Measurements from ENCODE around the gene BCCIP.

BCCIP gene

DNA sequence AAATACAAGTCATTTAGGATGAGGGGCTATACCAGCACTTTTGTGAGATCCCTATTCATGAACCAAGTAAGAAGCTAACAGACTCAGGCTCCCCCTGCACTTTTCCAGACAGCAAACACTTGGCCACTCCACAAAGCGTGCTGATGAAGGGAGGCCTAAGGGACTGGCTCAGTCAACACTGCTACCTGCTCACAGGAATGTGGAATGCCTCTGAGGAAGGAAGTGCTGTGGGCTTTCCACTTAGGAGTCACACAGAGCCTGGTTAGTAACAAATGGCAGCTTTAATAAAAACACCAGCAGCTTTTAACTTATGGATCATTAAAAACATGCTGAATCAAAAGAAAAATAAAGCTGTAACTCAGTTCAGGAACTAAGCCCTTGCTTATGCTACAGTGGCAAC lies 15.3 kb upstream of the BCCIP start:
- Histone ChIP-seq H3K36me3 (ENCODE audit: low read depth) (peaks cover 45% of the 10 kb centered on the region), H3K4me1 (ENCODE audit: insufficient read depth, poor library complexity, severe bottlenecking) (no peaks in the 10 kb centered on the region), H3K27me3 (ENCODE audit: insufficient read depth, poor library complexity, severe bottlenecking) (no peaks in the 10 kb centered on the region), H3K4me3 (ENCODE audit: severe bottlenecking) (no peak overlapping the region), H3K9me3 (ENCODE audit: severe bottlenecking) (no peaks in the 10 kb centered on the region), H3K27ac (ENCODE audit: poor library complexity, severe bottlenecking) (no peak overlapping the region)
- DNase-seq (ENCODE audit: low spot score) (no peak), ATAC-seq (ENCODE audit: low read depth) (no peak)
- TF ChIP-seq CTCF (IDR thresholded peaks at IDR 0.05; ENCODE audit: poor library complexity, severe bottlenecking): no peak

- Histone ChIP-seq H3K27me3 (ENCODE audit: insufficient read depth, poor library complexity, severe bottlenecking) (no peaks in the 10 kb centered on the region), H3K9me3 (ENCODE audit: severe bottlenecking) (no peaks in the 10 kb centered on the region), H3K36me3 (ENCODE audit: low read depth) (peaks cover 58% of the 10 kb centered on the region), H3K27ac (ENCODE audit: poor library complexity, severe bottlenecking) (no peak overlapping the region), H3K4me1 (ENCODE audit: insufficient read depth, poor library complexity, severe bottlenecking) (no peaks in the 10 kb centered on the region), H3K4me3 (ENCODE audit: severe bottlenecking) (no peak overlapping the region)
- TF ChIP-seq CTCF (IDR thresholded peaks at IDR 0.05; ENCODE audit: poor library complexity, severe bottlenecking): no peak
- ATAC-seq (ENCODE audit: low read depth): no peak
- no peak for DNase-seq (ENCODE audit: low spot score)
Measured at GRCh38 chr10:125811251-125811650, 12.1 kb upstream of the BCCIP start.

DNA sequence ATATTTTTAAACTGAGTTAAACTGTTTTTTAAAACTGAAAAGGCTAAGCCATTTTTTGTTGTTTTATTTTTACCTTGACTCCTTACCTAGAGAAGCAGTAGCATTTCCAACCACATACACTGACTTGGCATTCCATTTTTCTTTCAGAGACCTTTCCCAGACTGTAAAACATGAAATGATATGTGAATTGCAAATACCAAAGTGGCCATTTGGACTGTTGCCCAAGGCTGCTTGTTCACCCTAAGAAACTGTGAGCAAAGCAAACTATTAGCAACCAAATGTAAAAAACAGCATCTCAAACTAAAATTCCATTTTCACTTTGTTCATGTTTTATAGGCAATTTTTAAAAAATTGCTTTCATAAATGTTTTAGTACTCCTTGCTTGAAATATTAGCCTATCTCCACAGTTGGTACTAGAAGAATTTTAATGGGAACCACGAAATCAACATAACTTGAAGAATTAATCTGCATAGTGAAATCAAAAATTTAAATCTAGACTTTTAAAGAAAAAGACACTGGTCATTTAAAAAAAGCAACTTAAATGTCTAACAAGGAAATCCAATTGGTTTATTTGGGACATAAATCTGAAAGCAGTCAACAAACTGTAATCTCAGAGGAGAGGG lies 11.1 kb upstream of the BCCIP start:
- TF ChIP-seq CTCF (IDR thresholded peaks at IDR 0.05; ENCODE audit: poor library complexity, severe bottlenecking): no peak
- H3K36me3 ChIP-seq (ENCODE audit: low read depth): peaks cover 49% of the 10 kb centered on the region
- no peak overlapping the region for H3K27ac ChIP-seq (ENCODE audit: poor library complexity, severe bottlenecking)
- H3K9me3 ChIP-seq (ENCODE audit: severe bottlenecking): no peaks in the 10 kb centered on the region
- H3K4me1 ChIP-seq (ENCODE audit: insufficient read depth, poor library complexity, severe bottlenecking): no peaks in the 10 kb centered on the region
- DNase-seq (ENCODE audit: low spot score): no peak
- no peaks in the 10 kb centered on the region for H3K27me3 ChIP-seq (ENCODE audit: insufficient read depth, poor library complexity, severe bottlenecking)
- no peak overlapping the region for H3K4me3 ChIP-seq (ENCODE audit: severe bottlenecking)
- ATAC-seq (ENCODE audit: low read depth): no peak

GRCh38 chr10:125815764-125816163 lies 7.6 kb upstream of the BCCIP start:
- no peak for TF ChIP-seq CTCF (IDR thresholded peaks at IDR 0.05; ENCODE audit: poor library complexity, severe bottlenecking)
- ATAC-seq (ENCODE audit: low read depth) (no peak), DNase-seq (ENCODE audit: low spot score) (no peak)
- no peaks in the 10 kb centered on the region for H3K27me3 ChIP-seq (ENCODE audit: insufficient read depth, poor library complexity, severe bottlenecking)
- no peak overlapping the region for H3K27ac ChIP-seq (ENCODE audit: poor library complexity, severe bottlenecking)
- H3K9me3 ChIP-seq (ENCODE audit: severe bottlenecking): no peaks in the 10 kb centered on the region
- peaks cover 41% of the 10 kb centered on the region for H3K36me3 ChIP-seq (ENCODE audit: low read depth)
- no peaks in the 10 kb centered on the region for H3K4me1 ChIP-seq (ENCODE audit: insufficient read depth, poor library complexity, severe bottlenecking)
- H3K4me3 ChIP-seq (ENCODE audit: severe bottlenecking): no peak overlapping the region

GRCh38 chr10:125816548-125816947 lies 6.8 kb upstream of the BCCIP start:
- no peak for ATAC-seq (ENCODE audit: low read depth)

More at GRCh38 chr10:125816548-125816947, 6.8 kb upstream of the BCCIP start:
- H3K9me3 ChIP-seq (ENCODE audit: severe bottlenecking): no peaks in the 10 kb centered on the region
- no peak for TF ChIP-seq CTCF (IDR thresholded peaks at IDR 0.05; ENCODE audit: poor library complexity, severe bottlenecking)
- H3K27me3 ChIP-seq (ENCODE audit: insufficient read depth, poor library complexity, severe bottlenecking): no peaks in the 10 kb centered on the region
- no peak overlapping the region for H3K4me3 ChIP-seq (ENCODE audit: severe bottlenecking)
- H3K27ac ChIP-seq (ENCODE audit: poor library complexity, severe bottlenecking): no peak overlapping the region
- peaks cover 37% of the 10 kb centered on the region for H3K36me3 ChIP-seq (ENCODE audit: low read depth)
- H3K4me1 ChIP-seq (ENCODE audit: insufficient read depth, poor library complexity, severe bottlenecking): no peaks in the 10 kb centered on the region
- no peak for DNase-seq (ENCODE audit: low spot score)
